Peyer's patch (tissue), 4 donors: Measurements from ENCODE around the gene TRIM63.

Source experiments
- CTCF ChIP-seq, 6 experiments: fragments of 450-650 bp in 4 of 6; fragments of 200-600 bp in 2 of 6; sonication (generic) in 1 of 6; IDR thresholded peaks; one replicate each; pipeline ENCODE4 v1.5.1; 2017 to 2019; ENCODE audit warnings: antibody characterized with exemption in 6 of 6, mild to moderate bottlenecking in 3 of 6, moderate library complexity in 1 of 6
- POLR2A ChIP-seq, 2 donors: fragments of 450-650 bp; IDR thresholded peaks; one replicate each; pipeline ENCODE4 v1.5.1; 2017; ENCODE audit warnings: antibody characterized with exemption in 2 of 2, mild to moderate bottlenecking in 2 of 2, moderate library complexity in 2 of 2

- TF ChIP-seq CTCF (IDR thresholded peaks at IDR 0.05) = no peak
- no peak for TF ChIP-seq POLR2A (IDR thresholded peaks at IDR 0.05)
These were observed 46.9 kb upstream of the TRIM63 start for GRCh38 chr1:26114165-26114927.
